Measurements from ENCODE around the gene ACSL1. TPM values are rescaled to one million over a fixed set of nuclear protein-coding genes. Genes with fewer than 3 reads are reported as not detected.
"Not testable (repeated sequence)": the region's sequence is repeated elsewhere in the genome, so short reads cannot be mapped to it uniquely, and the experiment has no call there.

Gene ACSL1
- polyA plus RNA-seq, 1 donor from 2014 or later, result 30.7 TPM

- Histone ChIP-seq H3K9ac (ENCODE audit: low read length) (no peak overlapping the region), H2AFZ (ENCODE audit: low read depth, low read length) (no peak overlapping the region), H3F3A (ENCODE audit: insufficient read depth, low read length, poor library complexity, severe bottlenecking) (no peaks in the 10 kb centered on the region), H3K9me3 (ENCODE audit: low read length) (no peaks in the 10 kb centered on the region), H3K4me2 (ENCODE audit: low read length) (no peak overlapping the region), H4K20me1 (ENCODE audit: insufficient read depth) (no peaks in the 10 kb centered on the region), H3K27me3 (ENCODE audit: insufficient read depth, low read depth, low read length) (no peaks in the 10 kb centered on the region), H3K9me2 (ENCODE audit: insufficient read depth, low read length) (no peaks in the 10 kb centered on the region), H3K27ac (ENCODE audit: low read length) (no peak overlapping the region), H3K79me2 (replicated peaks; ENCODE audit: insufficient read depth, low read length) (no peaks in the 10 kb centered on the region), H3K36me3 (ENCODE audit: insufficient read depth, low read length) (no peaks in the 10 kb centered on the region), H3K4me3 (ENCODE audit: low read length) (no peak overlapping the region)
- TF ChIP-seq SMC3 (conservative IDR thresholded peaks at IDR 0.05; ENCODE audit: poor library complexity), result no peak
- no peak for TF ChIP-seq EP300 (conservative IDR thresholded peaks at IDR 0.05; ENCODE audit: poor library complexity, severe bottlenecking)
- TF ChIP-seq EZH2 (IDR thresholded peaks at IDR 0.05; ENCODE audit: borderline replicate concordance, insufficient read depth, low read length, poor library complexity, severe bottlenecking), result no peak
- no peak for TF ChIP-seq POLR2AphosphoS5 (IDR thresholded peaks at IDR 0.05)
- TF ChIP-seq TAF1 (IDR thresholded peaks at IDR 0.05; ENCODE audit: low read depth), result no peak
- TF ChIP-seq RAD21 (conservative IDR thresholded peaks at IDR 0.05), result no peak
- TF ChIP-seq MXI1 (conservative IDR thresholded peaks at IDR 0.05; ENCODE audit: poor library complexity, severe bottlenecking), result no peak
- TF ChIP-seq REST (IDR thresholded peaks at IDR 0.05; ENCODE audit: borderline replicate concordance), result no peak
- TF ChIP-seq CTCF (IDR thresholded peaks at IDR 0.05; ENCODE audit: poor library complexity, severe bottlenecking), result no peak
Measured at GRCh38 chr4:184740980-184741391, 84.8 kb downstream of the ACSL1 start.

- H3K36me3 ChIP-seq (ENCODE audit: insufficient read depth, low read length); H3K27me3 ChIP-seq (ENCODE audit: insufficient read depth, low read depth, low read length); H3K27ac ChIP-seq (ENCODE audit: low read length); H3K4me2 ChIP-seq (ENCODE audit: low read length); H2AFZ ChIP-seq (ENCODE audit: low read depth, low read length); H3K9ac ChIP-seq (ENCODE audit: low read length); H3K9me3 ChIP-seq (ENCODE audit: low read length); H3K4me3 ChIP-seq (ENCODE audit: low read length); H3K9me2 ChIP-seq (ENCODE audit: insufficient read depth, low read length); H4K20me1 ChIP-seq (ENCODE audit: insufficient read depth); H3F3A ChIP-seq (ENCODE audit: insufficient read depth, low read length, poor library complexity, severe bottlenecking); H3K79me2 ChIP-seq (replicated peaks; ENCODE audit: insufficient read depth, low read length): not testable (repeated sequence)
Measured at GRCh38 chr4:184739575-184739974, 86.2 kb downstream of the ACSL1 start.

GRCh38 chr4:184734758-184735157 lies 91.0 kb downstream of the ACSL1 start:
- Histone ChIP-seq H3K9ac (ENCODE audit: low read length) (peak overlapping the region; percentile 61), H2AFZ (ENCODE audit: low read depth, low read length) (peak overlapping the region; percentile 89)

More at GRCh38 chr4:184734758-184735157, 91.0 kb downstream of the ACSL1 start:
- Histone ChIP-seq H3K27ac (ENCODE audit: low read length) (peak overlapping the region; percentile 74), H3K4me3 (ENCODE audit: low read length) (peak overlapping the region; percentile 84), H3K36me3 (ENCODE audit: insufficient read depth, low read length) (no peaks in the 10 kb centered on the region), H3F3A (ENCODE audit: insufficient read depth, low read length, poor library complexity, severe bottlenecking) (no peaks in the 10 kb centered on the region), H4K20me1 (ENCODE audit: insufficient read depth) (no peaks in the 10 kb centered on the region), H3K9me3 (ENCODE audit: low read length) (no peaks in the 10 kb centered on the region), H3K4me2 (ENCODE audit: low read length) (peak overlapping the region; percentile 56), H3K9me2 (ENCODE audit: insufficient read depth, low read length) (no peaks in the 10 kb centered on the region), H3K79me2 (replicated peaks; ENCODE audit: insufficient read depth, low read length) (peaks cover 20% of the 10 kb centered on the region), H3K27me3 (ENCODE audit: insufficient read depth, low read depth, low read length) (no peaks in the 10 kb centered on the region)
- TF ChIP-seq SMC3 (conservative IDR thresholded peaks at IDR 0.05; ENCODE audit: poor library complexity) (no peak), EZH2 (IDR thresholded peaks at IDR 0.05; ENCODE audit: borderline replicate concordance, insufficient read depth, low read length, poor library complexity, severe bottlenecking) (no peak), REST (IDR thresholded peaks at IDR 0.05; ENCODE audit: borderline replicate concordance) (no peak), MXI1 (conservative IDR thresholded peaks at IDR 0.05; ENCODE audit: poor library complexity, severe bottlenecking) (no peak), CTCF (IDR thresholded peaks at IDR 0.05; ENCODE audit: poor library complexity, severe bottlenecking) (no peak), EP300 (conservative IDR thresholded peaks at IDR 0.05; ENCODE audit: poor library complexity, severe bottlenecking) (no peak), TAF1 (IDR thresholded peaks at IDR 0.05; ENCODE audit: low read depth) (no peak), RAD21 (conservative IDR thresholded peaks at IDR 0.05) (no peak), POLR2AphosphoS5 (IDR thresholded peaks at IDR 0.05) (no peak)
